ENCODE results near the gene SLC38A11. TPM values are rescaled to one million over a fixed set of nuclear protein-coding genes. Genes with fewer than 3 reads are reported as not detected.
"Not testable (repeated sequence)": the region's sequence is repeated elsewhere in the genome, so short reads cannot be mapped to it uniquely, and the experiment has no call there.

SLC38A11 gene
- total and polyA plus RNA-seq, 2 donors (not counting 1 experiment from before 2014, with no cell fraction given) = 5.4 to 46.8 TPM

GRCh38 chr2:164994664-164995299 lies 39.5 kb upstream of the SLC38A11 start:
- intact Hi-C loops (cut with micrococcal nuclease) = loop anchor here (5.0 to 10.0 kb wide), 3 partner anchors 700 to 960 kb away; partner anchors contain the start of gene TTC21B
- POLR2A ChIA-PET = not testable (repeated sequence)

GRCh38 chr2:164993287-164994016 lies 38.1 kb upstream of the SLC38A11 start:
- H3K27me3 ChIP-seq (replicated peaks in 1 of 4; ENCODE audit: control extremely low read depth in 1 of 4, control insufficient read depth in 3 of 4, insufficient read depth in 4 of 4, low read length in 3 of 4) = no peaks in the 10 kb centered on the region
- Mint-ChIP-seq H3K4me1 (peaks cover 44% of the 10 kb centered on the region), H3K27me3 (no peaks in the 10 kb centered on the region), H3K4me3 (peak overlapping the region; percentile 1), H3K9me3 (ENCODE audit: insufficient read depth) (peaks cover 3% of the 10 kb centered on the region), H3K27ac (no peak overlapping the region)
- no peak for ATAC-seq (ENCODE audit: low read depth)
- POLR2A ChIA-PET = no interaction called here
- peaks cover 0 to 12% (median 0%) of the 10 kb centered on the region in 3 donors for H3K9me3 ChIP-seq (ENCODE audit: control extremely low read depth in 1 of 3, control insufficient read depth in 2 of 3, insufficient read depth in 1 of 3, low read length in 2 of 3)
- DNase-seq = no peak
- H2AFZ ChIP-seq (ENCODE audit: insufficient read depth, low read depth, low read length, poor library complexity, severe bottlenecking) = no peak overlapping the region
- TF ChIP-seq CTCF (IDR thresholded peaks at IDR 0.05) (no peak), EZH2 (IDR thresholded peaks at IDR 0.05; ENCODE audit: borderline replicate concordance, insufficient read depth, low read depth, low read length, poor library complexity, severe bottlenecking) (no peak)
- WGBS (ENCODE audit: insufficient coverage) = 90% methylated on average over 14 of the region's 19 CpGs
- CTCF ChIA-PET = interaction anchor here (0.6 to 9.0 kb wide), 41 partner anchors 9 to 1136 kb away, joined by 3 to 77 read pairs (median 3); partner anchors contain the start of genes SCN1A, SCN3A, SLC38A11 and TTC21B
- H3K27ac ChIP-seq (ENCODE audit: low read length in 2 of 2) = no peak overlapping the region
- H3K4me1 ChIP-seq (ENCODE audit: control insufficient read depth in 2 of 2, insufficient read depth in 2 of 2, low read length in 2 of 2) = peaks cover 33 to 38% of the 10 kb centered on the region in 2 donors
- peak overlapping the region; percentile 28 for H3K4me2 ChIP-seq (replicated peaks; ENCODE audit: low read depth, low read length, poor library complexity, severe bottlenecking)
- no peak overlapping the region for H3K9ac ChIP-seq (ENCODE audit: low read length)
- no peaks in the 10 kb centered on the region for H3K36me3 ChIP-seq (replicated peaks in 1 of 2; ENCODE audit: control extremely low read depth in 1 of 2, control insufficient read depth in 1 of 2, extremely low read depth in 1 of 2, insufficient read depth in 2 of 2, low read length in 1 of 2)
- H3K4me3 ChIP-seq (ENCODE audit: control extremely low read depth in 1 of 5, extremely low read depth in 1 of 5, insufficient read depth in 1 of 5, low read depth in 2 of 5, low read length in 4 of 5) = no peak overlapping the region
- no peaks in the 10 kb centered on the region for H3K79me2 ChIP-seq (ENCODE audit: control insufficient read depth, insufficient read depth, low read length)
- no peaks in the 10 kb centered on the region for H4K20me1 ChIP-seq (ENCODE audit: control insufficient read depth, insufficient read depth, low read length, poor library complexity, severe bottlenecking)
- intact Hi-C loops (cut with micrococcal nuclease) = loop anchor here (1.0 to 10.0 kb wide), 9 partner anchors 211 to 1135 kb away; partner anchors contain the start of genes SCN1A, SCN3A and TTC21B

More at GRCh38 chr2:164994664-164995299, 39.5 kb upstream of the SLC38A11 start:
- not testable (repeated sequence) for ATAC-seq (ENCODE audit: low read depth); H3K27me3 ChIP-seq (replicated peaks in 1 of 4; ENCODE audit: control extremely low read depth in 1 of 4, control insufficient read depth in 3 of 4, insufficient read depth in 4 of 4, low read length in 3 of 4); H3K4me2 ChIP-seq (replicated peaks; ENCODE audit: low read depth, low read length, poor library complexity, severe bottlenecking); H3K9me3 Mint-ChIP-seq (ENCODE audit: insufficient read depth); H3K9ac ChIP-seq (ENCODE audit: low read length); H2AFZ ChIP-seq (ENCODE audit: insufficient read depth, low read depth, low read length, poor library complexity, severe bottlenecking); H3K27me3 Mint-ChIP-seq; H3K36me3 ChIP-seq (replicated peaks in 1 of 2; ENCODE audit: control extremely low read depth in 1 of 2, control insufficient read depth in 1 of 2, extremely low read depth in 1 of 2, insufficient read depth in 2 of 2, low read length in 1 of 2); H3K79me2 ChIP-seq (ENCODE audit: control insufficient read depth, insufficient read depth, low read length); H4K20me1 ChIP-seq (ENCODE audit: control insufficient read depth, insufficient read depth, low read length, poor library complexity, severe bottlenecking); DNase-seq; H3K4me3 ChIP-seq (ENCODE audit: control extremely low read depth in 1 of 5, extremely low read depth in 1 of 5, insufficient read depth in 1 of 5, low read depth in 2 of 5, low read length in 4 of 5); H3K27ac ChIP-seq (ENCODE audit: low read length in 2 of 2); H3K27ac Mint-ChIP-seq; H3K4me3 Mint-ChIP-seq
- CTCF ChIA-PET = interaction anchor here (1.0 to 9.0 kb wide), 7 partner anchors 15 to 301 kb away, joined by 3 to 77 read pairs (median 5); partner anchors contain the start of gene SCN3A
- peaks cover 35% of the 10 kb centered on the region for H3K4me1 Mint-ChIP-seq
- H3K9me3 ChIP-seq (ENCODE audit: control extremely low read depth in 1 of 3, control insufficient read depth in 2 of 3, insufficient read depth in 1 of 3, low read length in 2 of 3) = peaks cover 0 to 13% (median 0%) of the 10 kb centered on the region in 3 donors
- WGBS (ENCODE audit: insufficient coverage) = 96% methylated on average over 33 of the region's 43 CpGs
- peaks cover 33 to 38% of the 10 kb centered on the region in 2 donors for H3K4me1 ChIP-seq (ENCODE audit: control insufficient read depth in 2 of 2, insufficient read depth in 2 of 2, low read length in 2 of 2)

Data from B cell (primary cell).